Measurements from ENCODE around the gene EEF1A2. TPM values are rescaled to one million over a fixed set of nuclear protein-coding genes. Genes with fewer than 3 reads are reported as not detected.

EEF1A2 gene
- total RNA-seq, 4 donors from 2014 or later: 0.75 to 5.0 (median 3.3) TPM

DNA sequence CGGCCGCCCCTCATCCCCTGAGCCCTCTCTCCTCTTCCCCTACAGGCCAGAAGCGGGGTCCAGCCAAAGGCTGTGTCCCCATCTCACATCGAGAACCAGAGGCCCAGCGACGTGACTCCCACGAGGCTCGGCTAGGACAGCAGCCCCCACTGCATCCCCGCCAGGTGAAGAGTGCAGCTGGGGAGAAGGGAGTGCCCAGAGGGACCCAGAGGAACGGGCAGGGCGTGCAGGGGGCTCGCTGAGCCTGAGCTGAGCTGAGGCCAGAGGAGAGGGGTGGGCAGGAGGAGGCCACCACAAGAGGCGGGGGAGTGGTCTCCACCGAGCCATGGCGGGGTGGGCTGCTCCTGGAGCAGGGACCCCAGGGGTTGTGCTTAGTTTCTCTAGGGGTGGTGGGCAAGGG, 59.0 kb downstream of the EEF1A2 start:
- Histone ChIP-seq H3K36me3 (no peaks in the 10 kb centered on the region), H3K4me1 (no peaks in the 10 kb centered on the region), H3K27me3 (peaks cover 13% of the 10 kb centered on the region), H3K27ac (no peak overlapping the region), H3K9me3 (no peaks in the 10 kb centered on the region), H3K4me3 (no peak overlapping the region)
- intact Hi-C loops (cut with DNase I; ENCODE audit: low total_unique reads): no loop called here
- no peak for DNase-seq
- WGBS, 2 donors (ENCODE audit: low coverage in 1 of 2): 74% methylated on average over 14 of the region's 15 CpGs; no CpG with 5 or more reads in 1 of the 2 donors
- in situ Hi-C loops (cut with MboI; ENCODE audit: low pct_ligation_motif_present in 1 of 4, low pct_unique_long_range_greater_than_20kb in 1 of 4, low sequenced_read_pairs in 3 of 4): no loop called here
- TF ChIP-seq POLR2A (IDR thresholded peaks at IDR 0.05) (no peak), EP300 (IDR thresholded peaks at IDR 0.05; ENCODE audit: low read depth) (no peak), CTCF (IDR thresholded peaks at IDR 0.05) (no peak), POLR2AphosphoS5 (IDR thresholded peaks at IDR 0.05) (no peak)

DNA sequence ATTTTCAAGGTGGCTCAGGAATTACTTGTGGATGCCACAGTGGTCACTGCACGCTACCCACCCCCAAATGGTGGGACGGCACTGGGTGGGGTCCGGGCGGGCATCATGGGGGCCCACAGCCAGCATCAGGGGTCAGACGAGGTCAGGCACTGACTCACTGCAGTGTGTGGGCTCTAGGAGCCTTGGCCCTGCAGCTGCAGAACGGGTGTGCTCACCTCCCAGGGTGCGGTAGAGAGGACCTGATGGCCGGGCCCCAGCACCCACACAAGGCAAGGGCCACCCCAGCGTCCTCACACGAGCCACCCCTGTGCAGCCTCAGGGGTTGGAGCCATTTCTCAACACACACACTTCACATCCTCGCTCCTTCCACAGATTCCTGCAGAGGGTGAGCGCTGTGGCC, 60.8 kb downstream of the EEF1A2 start:
- TF ChIP-seq POLR2A (IDR thresholded peaks at IDR 0.05) (no peak), POLR2AphosphoS5 (IDR thresholded peaks at IDR 0.05) (no peak), CTCF (IDR thresholded peaks at IDR 0.05) (no peak), EP300 (IDR thresholded peaks at IDR 0.05; ENCODE audit: low read depth) (no peak)
- H3K36me3 ChIP-seq: no peaks in the 10 kb centered on the region
- in situ Hi-C loops (cut with MboI; ENCODE audit: low pct_ligation_motif_present in 1 of 4, low pct_unique_long_range_greater_than_20kb in 1 of 4, low sequenced_read_pairs in 3 of 4): no loop called here
- no peaks in the 10 kb centered on the region for H3K9me3 ChIP-seq
- no peaks in the 10 kb centered on the region for H3K4me1 ChIP-seq
- no peak overlapping the region for H3K4me3 ChIP-seq
- intact Hi-C loops (cut with DNase I; ENCODE audit: low total_unique reads): no loop called here
- H3K27me3 ChIP-seq: peaks cover 21% of the 10 kb centered on the region
- no peak for DNase-seq
- 76% methylated on average over 9 of the region's 12 CpGs; no CpG with 5 or more reads in 1 of the 2 donors for WGBS, 2 donors (ENCODE audit: low coverage in 1 of 2)
- H3K27ac ChIP-seq: no peak overlapping the region

Other genes starting within 250 kb of the EEF1A2 start
- gene NKAIN4, start 244.6 kb downstream of the EEF1A2 start, total RNA-seq: under 1 TPM in 1 of 4 donors, not detected in 3; 0.79 TPM
- 100 to 1,000 TPM in 1 of 4 donors, 10 to 100 TPM in 3; 43.8 to 200 (median 74.8) TPM for gene ARFGAP1, start 226.3 kb downstream of the EEF1A2 start, total RNA-seq
- 10 to 100 TPM in 1 of 4 donors, not detected in 3; 43.8 TPM for gene COL20A1, start 205.9 kb downstream of the EEF1A2 start, total RNA-seq
- gene CHRNA4, start 137.7 kb downstream of the EEF1A2 start, total RNA-seq: under 1 TPM in 1 of 4 donors, not detected in 3; 0.20 TPM
- under 1 TPM in 3 of 4 donors, not detected in 1; 0.32 to 0.41 (median 0.37) TPM for gene KCNQ2, start 26.4 kb downstream of the EEF1A2 start, total RNA-seq
- 100 to 1,000 TPM; 320 to 695 (median 517) TPM for gene PPDPF, start 21.7 kb upstream of the EEF1A2 start, total RNA-seq
- 100 to 1,000 TPM in 2 of 4 donors, 10 to 100 TPM in 2; 90.5 to 147 (median 103) TPM for gene PTK6, start 38.3 kb upstream of the EEF1A2 start, total RNA-seq
- under 1 TPM in 1 of 4 donors, not detected in 3; 0.79 TPM for gene SRMS, start 48.7 kb upstream of the EEF1A2 start, total RNA-seq
- not detected for gene FNDC11, start 55.1 kb upstream of the EEF1A2 start, total RNA-seq
- 10 to 100 TPM; 32.9 to 49.4 (median 38.8) TPM for gene HELZ2, start 75.2 kb upstream of the EEF1A2 start, total RNA-seq
- gene GMEB2, start 128.0 kb upstream of the EEF1A2 start, total RNA-seq: 10 to 100 TPM in 3 of 4 donors, 1 to 10 TPM in 1; 9.0 to 20.3 (median 13.5) TPM
- 1 to 10 TPM in 3 of 4 donors, under 1 TPM in 1; 0.75 to 7.1 (median 4.4) TPM for gene STMN3, start 154.3 kb upstream of the EEF1A2 start, total RNA-seq
- gene RTEL1, start 159.2 kb upstream of the EEF1A2 start, total RNA-seq: 10 to 100 TPM; 18.8 to 84.9 (median 24.1) TPM
- gene TNFRSF6B, start 197.6 kb upstream of the EEF1A2 start, total RNA-seq: 10 to 100 TPM in 3 of 4 donors, 1 to 10 TPM in 1; 4.2 to 34.4 (median 13.6) TPM
- 10 to 100 TPM; 46.2 to 75.4 (median 56.2) TPM for gene ARFRP1, start 208.9 kb upstream of the EEF1A2 start, total RNA-seq
- gene ZGPAT, start 209.0 kb upstream of the EEF1A2 start, total RNA-seq: 100 to 1,000 TPM in 2 of 4 donors, 10 to 100 TPM in 2; 29.1 to 346 (median 76.5) TPM
- 10 to 100 TPM; 24.4 to 91.1 (median 44.0) TPM for gene LIME1, start 237.6 kb upstream of the EEF1A2 start, total RNA-seq
- gene SLC2A4RG, start 240.7 kb upstream of the EEF1A2 start, total RNA-seq: 10 to 100 TPM; 26.3 to 50.2 (median 47.7) TPM

All from transverse colon (tissue), 4 donors.